Activated T-helper 2 cell treated with anti-CD3 and anti-CD28 coated beads, Interferon-gamma antibody, Interleukin-2, Interleukin-4, amounts not matched to agents 10 μg/mL and 5 μg/mL and 100 μg/mL, durations not matched to agents 14 hours and 24 hours and 36 hours (primary cell): ENCODE results near the gene GCLC. TPM values are rescaled to one million over a fixed set of nuclear protein-coding genes. Genes with fewer than 3 reads are reported as not detected.

ENCODE experiments used
- DNase-seq: peaks from one replicate; pipeline ENCODE4 v3.0.0; 2021; ENCODE audit warnings: low spot score
- H3K27ac Mint-ChIP-seq: one replicate; pipeline ENCODE4 v1.8.0; 2021; ENCODE audit warnings: mixed read lengths
- H3K27me3 Mint-ChIP-seq: one replicate; pipeline ENCODE4 v1.8.0; 2021; ENCODE audit warnings: low read depth, mixed read lengths
- H3K36me3 Mint-ChIP-seq: one replicate; pipeline ENCODE4 v1.8.0; 2021; ENCODE audit warnings: low read depth, mixed read lengths
- H3K4me1 Mint-ChIP-seq: one replicate; pipeline ENCODE4 v1.8.0; 2021; ENCODE audit warnings: low read depth, mixed read lengths
- H3K4me3 Mint-ChIP-seq: one replicate; pipeline ENCODE4 v1.8.0; 2021; ENCODE audit warnings: low read depth, mild to moderate bottlenecking, moderate library complexity, mixed read lengths
- H3K9me3 Mint-ChIP-seq: one replicate; pipeline ENCODE4 v1.8.0; 2021; ENCODE audit warnings: mixed read lengths
- intact Hi-C: fragments of 100-400 bp; cut with micrococcal nuclease; formaldehyde crosslinking; loops from one replicate; pipeline ENCODE4 v1.15.1; 2023
- total RNA-seq: library from RNA; stranded (reverse); gene quantifications from 2 replicates; pipeline ENCODE4 v1.2.3, GENCODE V29; 2022

GCLC gene
- total RNA-seq, 1 donor from 2014 or later, result 26.9 TPM

DNA sequence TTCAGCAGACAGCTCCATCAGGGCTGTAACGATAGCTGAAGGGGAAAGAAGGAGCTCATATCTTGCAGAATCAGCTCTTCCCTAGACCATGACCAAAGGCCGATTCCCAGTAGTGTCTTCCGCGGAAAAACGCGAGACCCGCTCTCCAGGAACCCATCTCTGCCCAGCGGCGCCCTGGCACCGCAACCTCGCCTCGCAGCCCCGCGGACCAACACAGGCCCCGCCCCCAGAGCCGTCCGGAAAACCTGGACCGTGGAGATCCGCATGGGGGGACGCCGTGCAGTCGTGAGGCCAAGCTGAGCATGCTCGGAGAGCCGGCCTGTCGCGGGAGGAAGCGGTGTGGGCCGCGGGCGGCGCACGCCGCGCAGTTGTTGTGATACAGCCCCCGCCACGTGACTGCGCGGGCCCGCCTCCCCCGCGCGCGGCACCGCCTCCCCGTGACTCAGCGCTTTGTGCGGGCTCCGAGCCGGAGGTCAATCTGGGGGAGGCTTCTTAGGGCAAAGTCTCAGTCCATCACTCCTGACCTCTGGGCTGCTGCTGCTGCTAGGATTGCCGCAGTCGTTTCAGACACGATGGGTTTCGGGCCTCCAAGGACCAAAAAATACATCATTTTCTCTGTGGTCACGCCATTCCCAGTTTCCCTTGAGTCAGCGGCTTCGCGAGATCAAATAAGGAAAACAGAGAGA, 3.1 kb upstream of the GCLC start:
- no peaks in the 10 kb centered on the region for H3K36me3 Mint-ChIP-seq
- peak overlapping the region; percentile 68 for H3K27ac Mint-ChIP-seq
- peaks cover 39% of the 10 kb centered on the region for H3K4me1 Mint-ChIP-seq
- peak overlapping the region; percentile 83 for H3K4me3 Mint-ChIP-seq
- intact Hi-C loops, result loop anchor here (1.0 to 5.0 kb wide), 6 partner anchors 55 to 566 kb away; partner anchors contain the start of genes ELOVL5 and GSTA4
- H3K9me3 Mint-ChIP-seq, result no peaks in the 10 kb centered on the region
- DNase-seq, result peak; percentile 93
- H3K27me3 Mint-ChIP-seq, result peaks cover 8% of the 10 kb centered on the region

DNA sequence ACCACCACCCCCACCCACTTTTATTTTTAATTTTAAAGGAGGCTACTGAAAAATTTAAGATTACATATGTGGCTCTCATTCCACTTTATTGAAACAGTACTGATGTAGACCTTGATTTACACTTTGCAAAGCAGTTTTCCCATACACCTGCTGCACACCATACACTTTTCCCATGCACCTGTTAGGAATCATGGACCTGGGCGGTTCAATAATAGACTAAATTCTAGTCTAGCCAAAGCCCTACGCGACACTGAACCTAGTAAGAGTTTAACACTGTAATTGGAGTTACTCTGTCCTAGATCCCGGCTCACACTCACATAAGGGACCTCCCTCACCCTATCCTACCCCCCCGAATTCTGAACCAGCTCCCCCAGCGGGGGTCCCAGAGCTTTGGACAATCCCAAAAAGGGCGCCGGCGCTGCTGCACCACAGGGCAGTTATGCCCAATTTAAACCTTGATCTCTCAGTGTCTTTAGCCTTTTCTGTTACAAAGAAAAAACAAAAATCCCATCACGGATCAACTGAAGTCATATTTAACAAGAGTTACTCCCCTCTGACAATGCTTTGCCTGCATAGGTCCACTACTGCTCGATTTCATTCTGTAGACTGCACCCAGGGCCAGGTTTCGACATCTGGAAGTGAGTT, 2.4 kb upstream of the GCLC start:
- no peak for DNase-seq

DNA sequence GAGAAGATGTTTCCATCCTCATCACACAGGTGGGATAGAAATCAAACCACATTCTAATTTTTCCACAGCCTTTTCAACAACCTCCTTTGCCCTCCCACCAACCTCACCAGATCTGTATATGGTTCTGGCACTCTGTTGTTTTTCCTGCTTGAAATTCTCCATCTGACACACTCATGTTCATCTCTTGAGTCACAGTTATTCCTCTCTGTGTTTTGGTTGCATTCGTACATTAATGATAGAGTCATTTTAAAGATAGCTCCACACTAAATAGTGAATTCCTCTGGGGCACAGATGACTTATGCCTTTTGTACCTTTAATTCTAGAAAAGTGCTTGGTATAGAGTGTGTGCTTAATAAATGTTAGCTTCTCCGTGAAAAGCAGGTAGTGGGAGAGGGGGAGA, 1.4 kb upstream of the GCLC start:
- DNase-seq, result no peak
- H3K27me3 Mint-ChIP-seq, result peaks cover 8% of the 10 kb centered on the region
- peaks cover 7% of the 10 kb centered on the region for H3K36me3 Mint-ChIP-seq
- H3K4me3 Mint-ChIP-seq, result peak overlapping the region; percentile 9
- no peaks in the 10 kb centered on the region for H3K9me3 Mint-ChIP-seq
- H3K27ac Mint-ChIP-seq, result no peak overlapping the region
- peaks cover 47% of the 10 kb centered on the region for H3K4me1 Mint-ChIP-seq
- intact Hi-C loops, result loop anchor here (5.0 kb wide), 4 partner anchors 181 to 564 kb away; partner anchors contain the start of genes ELOVL5 and GSTA4

More for the DNA sequence above, 2.4 kb upstream of the GCLC start:
- Mint-ChIP-seq H3K9me3 (no peaks in the 10 kb centered on the region), H3K27ac (peak overlapping the region; percentile 68), H3K36me3 (peaks cover 4% of the 10 kb centered on the region), H3K4me1 (peaks cover 42% of the 10 kb centered on the region), H3K4me3 (peak overlapping the region; percentile 83), H3K27me3 (peaks cover 8% of the 10 kb centered on the region)
- intact Hi-C loops, result loop anchor here (5.0 kb wide), 4 partner anchors 180 to 565 kb away; partner anchors contain the start of genes ELOVL5 and GSTA4

DNA sequence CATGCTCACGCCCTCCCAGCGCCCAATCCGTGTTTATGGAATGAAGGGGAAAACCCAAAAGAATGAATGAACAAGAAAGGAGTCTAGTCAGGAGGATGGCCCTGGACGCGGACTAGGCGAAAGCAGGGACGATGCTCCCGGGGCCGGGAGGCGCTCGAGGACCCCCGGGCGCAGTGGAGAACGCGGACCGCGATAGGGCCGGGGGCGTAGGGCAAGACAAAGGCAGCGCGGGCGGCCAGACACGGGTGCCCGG, 758 bp downstream of the GCLC start:
- no peaks in the 10 kb centered on the region for H3K9me3 Mint-ChIP-seq
- H3K36me3 Mint-ChIP-seq, result peaks cover 14% of the 10 kb centered on the region
- DNase-seq, result no peak
- H3K27ac Mint-ChIP-seq, result peak overlapping the region; percentile 83
- H3K4me1 Mint-ChIP-seq, result peaks cover 54% of the 10 kb centered on the region
- intact Hi-C loops, result loop anchor here (1.0 to 2.0 kb wide), 3 partner anchors 51 to 251 kb away; partner anchors contain the start of gene LRRC1
- peaks cover 8% of the 10 kb centered on the region for H3K27me3 Mint-ChIP-seq
- H3K4me3 Mint-ChIP-seq, result peak overlapping the region; percentile 90

DNA sequence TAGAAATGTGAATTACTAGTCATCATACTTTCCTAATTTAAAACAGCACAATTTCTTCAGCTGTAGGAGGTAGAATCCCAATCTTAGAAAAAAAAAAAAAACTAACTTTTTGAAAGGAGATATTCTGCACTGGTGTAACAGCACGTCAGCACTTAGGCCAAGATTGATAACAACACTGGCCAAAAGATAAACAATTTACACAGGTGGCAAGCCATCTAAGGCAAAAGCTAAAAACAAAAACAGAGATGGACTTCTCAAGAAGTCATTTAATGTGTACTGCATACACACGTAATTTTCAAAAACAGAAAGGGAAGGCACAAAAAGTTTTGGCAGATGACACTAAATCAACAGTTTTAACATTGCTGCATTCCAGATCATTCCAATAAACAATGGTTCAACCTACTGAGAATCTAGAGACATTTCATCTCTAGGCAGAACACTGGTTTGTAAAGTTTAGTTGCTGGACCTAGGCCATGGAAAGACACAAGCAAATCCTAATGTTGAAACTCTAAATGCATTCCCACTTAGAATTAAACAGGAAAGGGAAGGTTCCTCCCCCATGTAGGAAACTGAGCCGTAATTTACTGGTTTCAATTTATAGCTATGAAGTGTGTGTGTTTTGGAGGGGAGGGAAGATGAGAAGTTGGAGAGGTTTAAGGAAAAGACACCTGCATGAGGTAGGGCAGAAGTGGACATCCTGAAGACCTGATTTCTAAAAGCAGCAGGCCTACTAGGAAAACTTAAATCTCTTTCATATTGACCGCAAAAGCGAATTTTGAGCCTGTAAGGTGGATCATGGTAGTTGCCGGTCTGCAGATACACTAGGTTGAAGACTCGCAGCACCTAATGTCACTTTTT, 1.3 kb downstream of the GCLC start:
- DNase-seq, result no peak
- Mint-ChIP-seq H3K9me3 (no peaks in the 10 kb centered on the region), H3K36me3 (peaks cover 20% of the 10 kb centered on the region), H3K4me3 (peak overlapping the region; percentile 90), H3K27me3 (peaks cover 8% of the 10 kb centered on the region), H3K27ac (peak overlapping the region; percentile 83), H3K4me1 (peaks cover 54% of the 10 kb centered on the region)
- intact Hi-C loops, result loop anchor here (1.0 to 2.0 kb wide), 3 partner anchors 51 to 251 kb away; partner anchors contain the start of gene LRRC1

DNA sequence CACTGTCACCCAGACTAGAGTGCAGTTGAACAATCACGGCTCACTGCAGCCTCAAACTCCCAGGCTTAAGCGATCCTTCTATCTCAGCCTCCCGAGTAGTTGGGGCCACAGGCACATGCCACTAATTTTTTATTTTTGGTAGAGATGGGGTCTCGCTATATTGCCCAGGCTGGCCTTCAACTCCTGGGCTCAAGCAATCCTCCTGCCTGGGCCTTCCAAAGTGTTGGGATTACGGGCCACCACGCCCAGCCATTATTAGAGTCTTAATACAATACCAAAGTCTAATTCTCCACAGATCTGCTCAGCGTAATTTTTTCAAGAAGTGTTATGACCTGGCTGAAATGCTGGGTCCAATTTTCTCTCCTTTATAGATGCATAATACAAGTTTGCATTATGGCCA, 3.0 kb downstream of the GCLC start:
- no peak for DNase-seq
- intact Hi-C loops, result no loop called here
- no peak overlapping the region for H3K27ac Mint-ChIP-seq
- H3K9me3 Mint-ChIP-seq, result no peaks in the 10 kb centered on the region
- H3K4me1 Mint-ChIP-seq, result peaks cover 43% of the 10 kb centered on the region
- H3K27me3 Mint-ChIP-seq, result peaks cover 8% of the 10 kb centered on the region
- peaks cover 22% of the 10 kb centered on the region for H3K36me3 Mint-ChIP-seq
- peak overlapping the region; percentile 2 for H3K4me3 Mint-ChIP-seq

DNA sequence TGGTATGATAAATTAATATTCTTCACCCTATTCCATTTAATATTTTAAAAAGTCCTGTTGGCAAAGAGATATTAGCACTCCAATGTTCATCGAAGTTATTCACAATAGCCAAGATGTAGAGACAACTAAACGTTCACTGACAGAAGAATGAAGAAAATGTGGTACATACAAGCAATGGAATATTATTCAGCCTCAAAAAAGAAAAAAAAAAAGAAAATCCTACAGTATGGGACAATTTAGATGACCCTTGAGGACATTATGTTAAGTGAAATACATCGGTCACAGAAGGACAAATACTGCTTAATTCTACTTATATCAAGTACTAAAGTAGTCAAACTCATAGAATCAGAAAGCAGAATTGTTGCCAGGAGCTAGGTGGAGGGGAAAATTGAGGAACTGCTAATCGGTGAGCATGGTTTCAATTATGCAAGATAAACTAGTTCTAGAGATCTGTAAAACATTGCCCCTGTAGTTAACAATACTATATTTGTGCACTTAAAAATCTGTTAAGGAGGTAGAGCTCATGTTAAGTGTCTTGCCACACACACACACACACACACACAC, 4.7 kb downstream of the GCLC start:
- intact Hi-C loops, result no loop called here
- DNase-seq, result no peak
- no peak overlapping the region for H3K27ac Mint-ChIP-seq
- H3K4me3 Mint-ChIP-seq, result no peak overlapping the region
- peaks cover 38% of the 10 kb centered on the region for H3K4me1 Mint-ChIP-seq
- no peaks in the 10 kb centered on the region for H3K27me3 Mint-ChIP-seq
- no peaks in the 10 kb centered on the region for H3K9me3 Mint-ChIP-seq
- H3K36me3 Mint-ChIP-seq, result peaks cover 22% of the 10 kb centered on the region

DNA sequence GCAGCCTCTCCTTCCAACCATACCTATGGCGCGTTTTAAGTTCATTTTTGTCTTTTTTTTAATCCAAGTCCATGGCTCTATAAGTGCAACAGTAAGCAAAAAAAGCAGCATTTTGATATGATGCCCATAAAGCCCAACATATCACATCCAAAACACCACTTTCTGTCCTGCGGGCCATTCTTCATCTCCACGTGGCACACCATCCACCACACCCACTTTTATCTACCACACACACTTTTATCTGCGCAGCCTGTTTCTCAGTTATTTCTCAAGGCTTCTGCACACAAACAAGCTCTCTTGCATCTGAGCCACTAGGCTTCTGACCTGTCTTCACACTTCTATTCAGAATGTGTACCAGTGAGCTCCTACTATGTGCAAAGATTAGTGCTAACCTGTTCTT, 5.3 kb downstream of the GCLC start:
- no peaks in the 10 kb centered on the region for H3K9me3 Mint-ChIP-seq
- peaks cover 35% of the 10 kb centered on the region for H3K4me1 Mint-ChIP-seq
- H3K27ac Mint-ChIP-seq, result no peak overlapping the region
- DNase-seq, result no peak
- no peaks in the 10 kb centered on the region for H3K27me3 Mint-ChIP-seq
- intact Hi-C loops, result no loop called here
- H3K36me3 Mint-ChIP-seq, result peaks cover 24% of the 10 kb centered on the region
- H3K4me3 Mint-ChIP-seq, result no peak overlapping the region

DNA sequence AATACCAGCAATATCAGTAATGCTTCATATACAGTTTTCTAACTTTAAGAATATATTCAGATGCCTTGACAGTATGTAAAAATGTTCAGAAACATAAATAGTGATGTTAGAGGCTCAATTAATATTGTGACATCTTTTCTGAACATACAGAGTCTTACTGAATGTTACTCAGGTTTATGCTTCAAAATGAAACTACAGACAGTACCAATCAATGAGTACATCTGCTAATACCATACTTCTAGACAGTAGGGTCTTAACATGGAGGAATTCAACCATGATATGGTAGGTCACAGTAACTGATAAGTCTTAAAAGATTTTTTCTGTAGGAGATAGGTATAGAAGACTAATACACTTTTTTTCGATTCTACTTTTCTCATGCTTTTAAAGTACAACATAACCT, 8.3 kb downstream of the GCLC start:
- no peak for DNase-seq
- Mint-ChIP-seq H3K36me3 (peaks cover 18% of the 10 kb centered on the region), H3K4me1 (peaks cover 33% of the 10 kb centered on the region), H3K27ac (no peak overlapping the region), H3K9me3 (no peaks in the 10 kb centered on the region), H3K27me3 (no peaks in the 10 kb centered on the region), H3K4me3 (no peak overlapping the region)
- intact Hi-C loops, result no loop called here

DNA sequence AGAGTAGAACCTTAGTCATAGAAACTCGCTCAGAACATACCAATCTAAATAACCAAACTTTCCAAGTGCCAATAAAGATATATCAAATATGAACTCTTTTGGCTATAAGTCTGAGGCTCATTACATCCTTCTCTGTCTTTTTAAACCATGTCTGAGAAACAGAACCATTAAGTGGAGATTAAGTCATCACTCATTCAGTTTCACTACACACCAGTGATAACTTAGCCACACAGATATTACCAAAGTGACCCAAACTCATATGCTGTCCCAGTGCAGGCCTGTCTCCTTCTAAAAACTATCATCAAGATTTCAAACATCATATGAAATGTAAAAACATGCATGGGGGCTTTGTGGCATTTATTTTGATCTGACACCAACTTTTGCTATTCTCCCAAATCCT, 12.0 kb downstream of the GCLC start:
- Mint-ChIP-seq H3K4me1 (peaks cover 46% of the 10 kb centered on the region), H3K9me3 (no peaks in the 10 kb centered on the region), H3K27me3 (no peaks in the 10 kb centered on the region), H3K36me3 (peaks cover 3% of the 10 kb centered on the region), H3K27ac (no peak overlapping the region), H3K4me3 (no peak overlapping the region)
- no peak for DNase-seq
- intact Hi-C loops, result no loop called here

DNA sequence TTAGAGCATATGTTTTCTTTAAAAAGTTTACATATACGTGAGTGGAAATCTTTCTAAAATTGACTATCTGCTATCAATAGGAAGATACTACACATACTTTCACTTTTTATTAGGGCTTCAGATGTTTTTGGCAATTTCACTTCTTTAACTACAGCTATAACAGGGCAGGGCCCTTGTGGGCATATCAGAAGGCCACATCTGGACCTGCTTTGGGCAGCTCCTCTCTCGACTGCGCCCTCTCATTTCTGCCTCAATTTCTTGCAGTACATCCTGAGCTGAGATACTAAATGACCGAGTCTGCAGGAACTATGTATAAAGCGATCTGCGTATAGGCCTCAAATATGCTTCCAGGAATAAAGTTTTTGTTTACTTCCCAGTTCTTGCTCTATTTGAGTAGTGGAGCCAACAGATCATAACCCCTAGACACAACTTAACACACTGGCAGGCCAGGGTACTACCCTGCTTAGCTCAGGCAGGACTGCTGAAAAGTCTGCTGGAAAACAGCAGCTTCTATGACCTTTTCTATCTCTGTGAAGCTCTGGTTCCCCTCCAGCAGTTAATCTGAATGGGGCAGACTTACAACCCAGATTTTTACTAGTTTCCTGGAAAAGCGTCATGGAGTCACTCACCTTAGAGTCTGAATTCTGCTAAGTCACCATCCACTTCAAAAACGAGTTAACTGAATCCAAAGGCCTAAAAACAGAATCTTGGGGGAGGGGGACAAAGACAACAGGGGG, 12.7 kb downstream of the GCLC start:
- Mint-ChIP-seq H3K9me3 (no peaks in the 10 kb centered on the region), H3K36me3 (peaks cover 3% of the 10 kb centered on the region), H3K27me3 (no peaks in the 10 kb centered on the region), H3K27ac (no peak overlapping the region), H3K4me3 (no peak overlapping the region), H3K4me1 (peaks cover 46% of the 10 kb centered on the region)
- no peak for DNase-seq
- intact Hi-C loops, result no loop called here

DNA sequence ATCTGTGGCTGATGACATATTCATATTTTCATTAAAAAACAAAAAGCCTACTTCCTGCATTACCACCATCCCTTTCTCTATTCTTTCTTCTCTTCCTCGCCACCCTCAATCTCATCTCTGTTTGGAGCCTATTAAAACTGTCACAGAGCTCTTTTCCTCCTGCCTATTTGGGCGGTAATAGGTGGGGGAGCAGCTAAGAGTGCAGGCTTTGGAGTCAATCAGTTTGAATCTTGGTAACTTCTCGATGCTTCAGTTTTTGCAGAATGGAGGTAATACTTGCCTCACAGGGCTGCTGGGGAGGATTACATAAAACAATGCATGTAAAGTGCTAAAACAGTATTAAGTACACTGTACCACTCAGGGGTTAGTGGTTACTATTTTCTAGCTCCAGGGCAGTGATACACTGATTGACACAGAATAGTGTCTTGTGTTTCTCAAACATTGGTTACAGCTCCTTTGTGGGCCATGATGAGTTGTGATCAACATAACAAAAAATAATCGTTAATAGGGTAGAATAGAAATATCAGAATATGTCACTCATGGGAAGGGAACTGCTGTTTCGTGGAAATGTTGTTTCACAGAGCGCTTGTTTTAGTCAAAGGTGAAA, 14.0 kb downstream of the GCLC start:
- Mint-ChIP-seq H3K9me3 (no peaks in the 10 kb centered on the region), H3K27me3 (no peaks in the 10 kb centered on the region), H3K27ac (no peak overlapping the region), H3K36me3 (peaks cover 3% of the 10 kb centered on the region), H3K4me3 (no peak overlapping the region), H3K4me1 (peaks cover 38% of the 10 kb centered on the region)
- DNase-seq, result no peak
- intact Hi-C loops, result no loop called here
